ENCODE results near the gene USP13. TPM values are rescaled to one million over a fixed set of nuclear protein-coding genes. Genes with fewer than 3 reads are reported as not detected.

USP13 gene
- total and polyA plus RNA-seq, 8 donors, result 16.3 to 26.3 (median 23.2) TPM

GRCh38 chr3:179719048-179719734, 66.4 kb downstream of the USP13 start:
- no peak for ATAC-seq
- no peak overlapping the region for H3K27ac ChIP-seq
- no peak overlapping the region for H3K4me3 ChIP-seq
- TF ChIP-seq, protein P1, sequence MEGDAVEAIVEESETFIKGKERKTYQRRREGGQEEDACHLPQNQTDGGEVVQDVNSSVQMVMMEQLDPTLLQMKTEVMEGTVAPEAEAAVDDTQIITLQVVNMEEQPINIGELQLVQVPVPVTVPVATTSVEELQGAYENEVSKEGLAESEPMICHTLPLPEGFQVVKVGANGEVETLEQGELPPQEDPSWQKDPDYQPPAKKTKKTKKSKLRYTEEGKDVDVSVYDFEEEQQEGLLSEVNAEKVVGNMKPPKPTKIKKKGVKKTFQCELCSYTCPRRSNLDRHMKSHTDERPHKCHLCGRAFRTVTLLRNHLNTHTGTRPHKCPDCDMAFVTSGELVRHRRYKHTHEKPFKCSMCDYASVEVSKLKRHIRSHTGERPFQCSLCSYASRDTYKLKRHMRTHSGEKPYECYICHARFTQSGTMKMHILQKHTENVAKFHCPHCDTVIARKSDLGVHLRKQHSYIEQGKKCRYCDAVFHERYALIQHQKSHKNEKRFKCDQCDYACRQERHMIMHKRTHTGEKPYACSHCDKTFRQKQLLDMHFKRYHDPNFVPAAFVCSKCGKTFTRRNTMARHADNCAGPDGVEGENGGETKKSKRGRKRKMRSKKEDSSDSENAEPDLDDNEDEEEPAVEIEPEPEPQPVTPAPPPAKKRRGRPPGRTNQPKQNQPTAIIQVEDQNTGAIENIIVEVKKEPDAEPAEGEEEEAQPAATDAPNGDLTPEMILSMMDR (IDR thresholded peaks at IDR 0.05), result no peak
- H3K27me3 ChIP-seq, result no peaks in the 10 kb centered on the region
- DNase-seq, result no peak
- no peaks in the 10 kb centered on the region for H3K4me1 ChIP-seq
- intact Hi-C loops (cut with DNase I), result no loop called here
- no peaks in the 10 kb centered on the region for H3K9me3 ChIP-seq
- peaks cover 0 to 8% of the 10 kb centered on the region in 2 donors for H3K36me3 ChIP-seq

GRCh38 chr3:179720196-179720595, 67.4 kb downstream of the USP13 start:
- no peak for ATAC-seq
- Histone ChIP-seq H3K4me3 (no peak overlapping the region), H3K9me3 (no peaks in the 10 kb centered on the region), H3K4me1 (no peaks in the 10 kb centered on the region), H3K27me3 (no peaks in the 10 kb centered on the region), H3K36me3 (peaks cover 0 to 8% of the 10 kb centered on the region in 2 donors), H3K27ac (no peak overlapping the region)
- no peak for DNase-seq
- intact Hi-C loops (cut with DNase I), result no loop called here
- TF ChIP-seq, protein P1 (IDR thresholded peaks at IDR 0.05), result no peak

DNA sequence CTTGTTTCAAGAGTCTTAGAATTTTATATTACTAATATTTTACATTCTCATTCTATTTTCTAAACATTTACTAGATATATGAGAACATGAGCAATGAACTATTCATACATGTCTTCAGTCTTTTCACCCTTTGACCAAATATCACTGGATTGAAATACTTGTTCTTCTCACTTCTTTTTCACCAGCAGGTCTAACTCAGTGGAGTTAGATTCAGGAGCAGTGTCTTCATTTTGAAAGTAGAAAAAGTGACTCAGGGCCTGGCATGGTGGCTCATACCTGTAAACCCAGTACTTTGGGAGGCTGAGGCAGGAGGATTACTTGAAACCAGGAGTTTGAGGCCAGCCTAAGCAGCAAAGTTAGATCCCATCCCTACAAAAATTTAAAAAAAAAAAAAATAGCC, 70.8 kb downstream of the USP13 start:
- Histone ChIP-seq H3K4me1 (no peaks in the 10 kb centered on the region), H3K4me3 (no peak overlapping the region), H3K27me3 (no peaks in the 10 kb centered on the region), H3K36me3 (peaks cover 0 to 8% of the 10 kb centered on the region in 2 donors), H3K9me3 (no peaks in the 10 kb centered on the region), H3K27ac (no peak overlapping the region)
- intact Hi-C loops (cut with DNase I), result no loop called here
- no peak for DNase-seq
- TF ChIP-seq, protein P1 (IDR thresholded peaks at IDR 0.05), result no peak
- no peak for ATAC-seq

DNA sequence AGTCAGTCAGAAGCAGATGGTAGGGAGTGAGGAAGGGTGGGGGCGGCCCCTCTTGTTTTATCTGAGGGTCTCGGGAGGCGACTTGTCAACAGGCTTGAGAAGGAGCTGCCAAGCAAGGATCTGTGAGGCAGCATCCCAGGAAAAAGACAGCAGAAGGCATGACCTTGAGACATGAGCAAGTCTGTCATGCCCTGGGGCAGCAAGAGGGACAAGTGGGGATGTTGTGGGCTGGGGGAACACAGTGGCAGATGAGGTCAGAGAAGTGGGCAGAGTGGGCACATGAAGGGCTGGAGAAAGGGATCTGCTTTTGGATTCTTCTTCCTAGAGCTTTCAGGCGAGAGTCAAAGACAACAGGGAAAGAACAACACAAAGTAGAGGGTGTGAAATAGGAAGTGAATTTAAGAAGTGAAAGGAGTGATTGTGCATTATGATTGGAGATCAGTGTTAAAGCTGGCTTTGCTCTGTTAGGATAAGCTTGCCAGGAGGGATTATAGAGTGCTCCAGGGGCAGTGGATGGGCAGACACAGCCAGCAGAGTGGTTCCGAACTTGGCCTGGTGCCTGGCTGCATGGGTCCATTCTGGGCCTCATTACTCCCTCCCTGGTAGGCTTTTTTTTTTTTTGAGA, 73.3 kb downstream of the USP13 start:
- ATAC-seq (no peak), DNase-seq (no peak)
- TF ChIP-seq, protein P1 (IDR thresholded peaks at IDR 0.05), result no peak
- H3K9me3 ChIP-seq, result no peaks in the 10 kb centered on the region
- no peaks in the 10 kb centered on the region for H3K27me3 ChIP-seq
- H3K4me3 ChIP-seq, result no peak overlapping the region
- peaks cover 0 to 5% of the 10 kb centered on the region in 2 donors for H3K4me1 ChIP-seq
- H3K36me3 ChIP-seq, result peaks cover 0 to 15% of the 10 kb centered on the region in 2 donors
- H3K27ac ChIP-seq, result no peak overlapping the region
- intact Hi-C loops (cut with DNase I), result no loop called here

DNA sequence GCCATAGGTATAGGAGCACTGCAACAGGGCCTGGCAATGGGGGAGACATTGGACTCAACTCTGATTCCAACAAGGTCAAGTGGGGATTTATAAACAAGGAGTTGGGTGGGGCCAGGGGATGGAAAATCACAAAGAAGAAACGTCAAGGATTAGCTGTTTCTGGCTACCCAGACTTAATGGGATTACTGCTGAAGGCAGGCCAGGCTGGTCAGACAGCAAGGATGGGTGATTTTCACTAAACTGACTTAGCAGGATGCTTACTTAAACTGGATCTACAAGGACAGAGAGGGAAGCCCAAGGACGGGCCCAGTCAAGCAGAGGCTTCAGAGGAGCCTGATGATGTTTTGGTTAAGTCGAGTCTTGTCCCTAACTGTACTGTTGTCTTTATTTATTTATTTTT, 76.2 kb downstream of the USP13 start:
- intact Hi-C loops (cut with DNase I), result no loop called here
- DNase-seq, result no peak
- peaks cover 0 to 14% of the 10 kb centered on the region in 2 donors for H3K36me3 ChIP-seq
- no peak overlapping the region for H3K27ac ChIP-seq
- TF ChIP-seq, protein P1 (IDR thresholded peaks at IDR 0.05), result no peak
- ATAC-seq, result no peak
- no peaks in the 10 kb centered on the region for H3K9me3 ChIP-seq
- H3K4me1 ChIP-seq, result peaks cover 0 to 5% of the 10 kb centered on the region in 2 donors
- no peaks in the 10 kb centered on the region for H3K27me3 ChIP-seq
- H3K4me3 ChIP-seq, result no peak overlapping the region
